Right ventricle myocardium superior (tissue), 1 donor: ENCODE measurements around the gene SETD2. TPM values are rescaled to one million over a fixed set of nuclear protein-coding genes. Genes with fewer than 3 reads are reported as not detected.
"Not testable (repeated sequence)": the region's sequence is repeated elsewhere in the genome, so short reads cannot be mapped to it uniquely, and the experiment has no call there.

Experiments used
- ATAC-seq: fragments of 200-7000 bp; cut with Tn5 transposase; one replicate; pipeline ENCODE4 v1.9.1; 2020; ENCODE audit warnings: mild to moderate bottlenecking; ENCODE audit not compliant: poor library complexity
- DNase-seq: peaks from one replicate; pipeline ENCODE4 v3.0.0-alpha.2; 2020
- intact Hi-C: fragments of 100-400 bp; cut with DNase I; formaldehyde crosslinking; loops from one replicate; pipeline ENCODE4 v1.11.2; 2022
- total RNA-seq: library from RNA; stranded (reverse); fragmentation: NEBNext Ultra II Directional; extraction: Animal tissue kit (Norgen Biotek cat#: 25700); gene quantifications from one replicate; pipeline ENCODE4 v1.2.1, GENCODE V29; 2021
- donor health status: DM: no; HTN: yes; CAD: no; lungs with severe emphysema.

SETD2 gene
- total RNA-seq, 1 donor from 2014 or later: 23.8 TPM

- intact Hi-C loops: no loop called here
- no peak for DNase-seq
- ATAC-seq: no peak
Measured at GRCh38 chr3:47054412-47054811, 109.5 kb downstream of the SETD2 start.

GRCh38 chr3:47047673-47048072 lies 116.2 kb downstream of the SETD2 start:
- ATAC-seq: no peak

GRCh38 chr3:47047069-47047468 lies 116.8 kb downstream of the SETD2 start:
- intact Hi-C loops: no loop called here
- DNase-seq: no peak
- no peak for ATAC-seq

More at GRCh38 chr3:47047673-47048072, 116.2 kb downstream of the SETD2 start:
- intact Hi-C loops: no loop called here
- no peak for DNase-seq

GRCh38 chr3:47042231-47042791 lies 121.6 kb downstream of the SETD2 start:
- ATAC-seq (no peak), DNase-seq (no peak)
- intact Hi-C loops: no loop called here

GRCh38 chr3:47041114-47041513 lies 122.8 kb downstream of the SETD2 start:
- DNase-seq (no peak), ATAC-seq (no peak)
- intact Hi-C loops: no loop called here

GRCh38 chr3:47037302-47037701 lies 126.6 kb downstream of the SETD2 start:
- DNase-seq, intact Hi-C loops, ATAC-seq: not testable (repeated sequence)

GRCh38 chr3:47036145-47036544 lies 127.8 kb downstream of the SETD2 start:
- ATAC-seq (no peak), DNase-seq (no peak)
- intact Hi-C loops: no loop called here

GRCh38 chr3:47035645-47036044 lies 128.3 kb downstream of the SETD2 start:
- DNase-seq: no peak
- ATAC-seq: no peak
- intact Hi-C loops: no loop called here

GRCh38 chr3:47034868-47035489 lies 128.9 kb downstream of the SETD2 start:
- ATAC-seq (no peak), DNase-seq (no peak)
- intact Hi-C loops: no loop called here

GRCh38 chr3:47031041-47031440 lies 132.9 kb downstream of the SETD2 start:
- not testable (repeated sequence) for DNase-seq

GRCh38 chr3:47028667-47029066 lies 135.2 kb downstream of the SETD2 start:
- ATAC-seq (no peak), DNase-seq (no peak)
- intact Hi-C loops: no loop called here

More at GRCh38 chr3:47031041-47031440, 132.9 kb downstream of the SETD2 start:
- ATAC-seq, intact Hi-C loops: not testable (repeated sequence)

GRCh38 chr3:47028146-47028545 lies 135.8 kb downstream of the SETD2 start:
- ATAC-seq: no peak
- intact Hi-C loops: no loop called here
- no peak for DNase-seq

- ATAC-seq, intact Hi-C loops, DNase-seq: not testable (repeated sequence)
Measured at GRCh38 chr3:47026432-47026831, 137.5 kb downstream of the SETD2 start.

- intact Hi-C loops: no loop called here
- ATAC-seq (no peak), DNase-seq (no peak)
Measured at GRCh38 chr3:47024932-47025331, 139.0 kb downstream of the SETD2 start.

- peak; percentile 70 for ATAC-seq
- intact Hi-C loops: no loop called here
- DNase-seq: no peak
Measured at GRCh38 chr3:47022641-47023071, 141.3 kb downstream of the SETD2 start.

GRCh38 chr3:47020311-47020710 lies 143.6 kb downstream of the SETD2 start:
- intact Hi-C loops: no loop called here
- no peak for ATAC-seq

GRCh38 chr3:47019201-47019600 lies 144.7 kb downstream of the SETD2 start:
- ATAC-seq (no peak), DNase-seq (no peak)
- intact Hi-C loops: no loop called here

More at GRCh38 chr3:47020311-47020710, 143.6 kb downstream of the SETD2 start:
- no peak for DNase-seq

GRCh38 chr3:47018269-47018611 lies 145.7 kb downstream of the SETD2 start:
- ATAC-seq (no peak), DNase-seq (no peak)
- intact Hi-C loops: no loop called here

GRCh38 chr3:47017504-47018268 lies 146.2 kb downstream of the SETD2 start:
- ATAC-seq (no peak), DNase-seq (no peak)
- intact Hi-C loops: no loop called here

- no peak for ATAC-seq
- intact Hi-C loops: no loop called here
- no peak for DNase-seq
Measured at GRCh38 chr3:47016934-47017435, 146.9 kb downstream of the SETD2 start.
